ENCODE measurements around the gene SLC24A3. TPM values are rescaled to one million over a fixed set of nuclear protein-coding genes. Genes with fewer than 3 reads are reported as not detected.
"Not testable (repeated sequence)": the region's sequence is repeated elsewhere in the genome, so short reads cannot be mapped to it uniquely, and the experiment has no call there.

Gene SLC24A3
- total RNA-seq, 1 experiment from 2014 or later = not detected

- ChIA-PET POLR2A (no interaction called here), CTCF (no interaction called here)
- Histone ChIP-seq H3K4me3 (ENCODE audit: low read depth in 2 of 2, low read length in 2 of 2) (no peak overlapping the region), H3K4me1 (ENCODE audit: control insufficient read depth, insufficient read depth, low read length) (no peaks in the 10 kb centered on the region), H3K36me3 (ENCODE audit: control insufficient read depth, insufficient read depth, low read length) (no peaks in the 10 kb centered on the region), H3K9me3 (ENCODE audit: control insufficient read depth, insufficient read depth, low read depth, low read length) (no peaks in the 10 kb centered on the region), H3K27ac (ENCODE audit: low read length) (no peak overlapping the region), H3K27me3 (ENCODE audit: control insufficient read depth, insufficient read depth, low read length) (peaks cover 5% of the 10 kb centered on the region)
- ATAC-seq (no peak), DNase-seq (ENCODE audit: low read depth, low spot score) (no peak)
- in situ Hi-C loops (cut with HindIII; ENCODE audit: low pct_unique_long_range_greater_than_20kb, low sequenced_read_pairs) = no loop called here
- BruUV-seq (replicated peaks) = no TSS peak
- TF ChIP-seq POLR2AphosphoS5 (IDR thresholded peaks at IDR 0.05; ENCODE audit: low read depth, low read length) (no peak), TCF7L2 (IDR thresholded peaks at IDR 0.05; ENCODE audit: low read depth, low read length) (no peak), CTCF (IDR thresholded peaks at IDR 0.05) (no peak), SIN3A (IDR thresholded peaks at IDR 0.05; ENCODE audit: borderline replicate concordance, insufficient read depth, low read depth, low read length) (no peak)
- TF ChIP-seq, protein P1, sequence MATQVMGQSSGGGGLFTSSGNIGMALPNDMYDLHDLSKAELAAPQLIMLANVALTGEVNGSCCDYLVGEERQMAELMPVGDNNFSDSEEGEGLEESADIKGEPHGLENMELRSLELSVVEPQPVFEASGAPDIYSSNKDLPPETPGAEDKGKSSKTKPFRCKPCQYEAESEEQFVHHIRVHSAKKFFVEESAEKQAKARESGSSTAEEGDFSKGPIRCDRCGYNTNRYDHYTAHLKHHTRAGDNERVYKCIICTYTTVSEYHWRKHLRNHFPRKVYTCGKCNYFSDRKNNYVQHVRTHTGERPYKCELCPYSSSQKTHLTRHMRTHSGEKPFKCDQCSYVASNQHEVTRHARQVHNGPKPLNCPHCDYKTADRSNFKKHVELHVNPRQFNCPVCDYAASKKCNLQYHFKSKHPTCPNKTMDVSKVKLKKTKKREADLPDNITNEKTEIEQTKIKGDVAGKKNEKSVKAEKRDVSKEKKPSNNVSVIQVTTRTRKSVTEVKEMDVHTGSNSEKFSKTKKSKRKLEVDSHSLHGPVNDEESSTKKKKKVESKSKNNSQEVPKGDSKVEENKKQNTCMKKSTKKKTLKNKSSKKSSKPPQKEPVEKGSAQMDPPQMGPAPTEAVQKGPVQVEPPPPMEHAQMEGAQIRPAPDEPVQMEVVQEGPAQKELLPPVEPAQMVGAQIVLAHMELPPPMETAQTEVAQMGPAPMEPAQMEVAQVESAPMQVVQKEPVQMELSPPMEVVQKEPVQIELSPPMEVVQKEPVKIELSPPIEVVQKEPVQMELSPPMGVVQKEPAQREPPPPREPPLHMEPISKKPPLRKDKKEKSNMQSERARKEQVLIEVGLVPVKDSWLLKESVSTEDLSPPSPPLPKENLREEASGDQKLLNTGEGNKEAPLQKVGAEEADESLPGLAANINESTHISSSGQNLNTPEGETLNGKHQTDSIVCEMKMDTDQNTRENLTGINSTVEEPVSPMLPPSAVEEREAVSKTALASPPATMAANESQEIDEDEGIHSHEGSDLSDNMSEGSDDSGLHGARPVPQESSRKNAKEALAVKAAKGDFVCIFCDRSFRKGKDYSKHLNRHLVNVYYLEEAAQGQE (IDR thresholded peaks at IDR 0.05; ENCODE audit: insufficient read depth in 1 of 2, low read depth in 2 of 2, low read length in 1 of 2) = no peak
- intact Hi-C loops (cut with micrococcal nuclease; ENCODE audit: unreplicated experiment) = no loop called here
Observed at GRCh38 chr20:19677336-19677735, 464.9 kb downstream of the SLC24A3 start.

DNA sequence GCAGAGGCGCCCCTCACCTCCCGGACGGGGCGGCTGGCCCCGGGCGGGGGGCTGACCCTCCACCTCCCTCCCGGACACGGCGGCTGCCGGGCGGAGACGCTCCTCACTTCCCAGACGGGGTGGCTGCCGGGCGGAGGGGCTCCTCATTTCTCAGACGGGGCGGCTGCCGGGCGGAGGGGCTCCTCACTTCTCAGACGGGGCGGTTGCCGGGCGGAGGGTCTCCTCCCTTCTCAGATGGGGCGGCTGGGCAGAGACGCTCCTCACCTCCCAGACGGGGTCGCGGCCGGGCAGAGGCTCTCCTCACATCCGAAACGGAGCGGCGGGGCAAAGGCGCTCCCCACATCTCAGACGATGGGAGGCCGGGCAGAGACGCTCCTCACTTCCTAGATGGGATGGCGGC lies 466.1 kb downstream of the SLC24A3 start:
- ATAC-seq; H3K4me1 ChIP-seq (ENCODE audit: control insufficient read depth, insufficient read depth, low read length); intact Hi-C loops (cut with micrococcal nuclease; ENCODE audit: unreplicated experiment); POLR2A ChIA-PET; H3K27ac ChIP-seq (ENCODE audit: low read length); H3K9me3 ChIP-seq (ENCODE audit: control insufficient read depth, insufficient read depth, low read depth, low read length); CTCF ChIA-PET; BruUV-seq (replicated peaks); DNase-seq (ENCODE audit: low read depth, low spot score); H3K27me3 ChIP-seq (ENCODE audit: control insufficient read depth, insufficient read depth, low read length); H3K4me3 ChIP-seq (ENCODE audit: low read depth in 2 of 2, low read length in 2 of 2); H3K36me3 ChIP-seq (ENCODE audit: control insufficient read depth, insufficient read depth, low read length); in situ Hi-C loops (cut with HindIII; ENCODE audit: low pct_unique_long_range_greater_than_20kb, low sequenced_read_pairs): not testable (repeated sequence)

DNA sequence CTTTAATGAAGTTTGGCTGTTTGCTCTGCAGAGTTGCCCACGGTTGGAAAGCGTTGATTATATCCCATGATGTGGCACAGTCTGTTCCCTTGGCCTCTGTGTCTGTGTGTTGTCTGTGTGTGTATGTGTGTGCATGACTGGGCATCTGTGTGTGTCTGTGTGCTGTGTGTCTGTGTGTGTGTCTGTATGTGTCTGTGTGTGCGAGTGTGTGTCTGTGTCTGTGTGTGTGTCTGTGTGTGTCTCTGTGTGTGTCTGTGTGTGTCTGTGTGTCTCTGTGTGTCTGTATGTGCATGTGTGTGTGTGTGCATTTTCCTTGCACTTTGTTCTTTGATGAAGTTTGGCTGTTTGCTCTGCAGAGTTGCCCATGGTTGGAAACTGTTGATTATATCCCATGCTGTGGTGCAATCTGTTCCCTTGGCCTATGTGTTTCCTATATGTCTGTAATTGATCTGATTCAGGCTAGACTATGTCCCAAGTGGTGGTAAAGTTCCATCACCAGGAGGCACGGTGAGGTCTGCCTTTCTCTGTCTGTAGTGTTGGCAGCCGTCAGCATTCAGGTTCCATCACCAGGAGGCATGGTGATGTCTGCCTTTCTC lies 467.6 kb downstream of the SLC24A3 start:
- ATAC-seq (no peak), DNase-seq (ENCODE audit: low read depth, low spot score) (no peak)
- no peak overlapping the region for H3K27ac ChIP-seq (ENCODE audit: low read length)
- no peaks in the 10 kb centered on the region for H3K27me3 ChIP-seq (ENCODE audit: control insufficient read depth, insufficient read depth, low read length)
- H3K4me3 ChIP-seq (ENCODE audit: low read depth in 2 of 2, low read length in 2 of 2) = no peak overlapping the region
- H3K4me1 ChIP-seq (ENCODE audit: control insufficient read depth, insufficient read depth, low read length) = no peaks in the 10 kb centered on the region
- POLR2A ChIA-PET = no interaction called here
- in situ Hi-C loops (cut with HindIII; ENCODE audit: low pct_unique_long_range_greater_than_20kb, low sequenced_read_pairs) = no loop called here
- H3K36me3 ChIP-seq (ENCODE audit: control insufficient read depth, insufficient read depth, low read length) = no peaks in the 10 kb centered on the region
- no peaks in the 10 kb centered on the region for H3K9me3 ChIP-seq (ENCODE audit: control insufficient read depth, insufficient read depth, low read depth, low read length)
- BruUV-seq (replicated peaks) = no TSS peak
- TF ChIP-seq SIN3A (IDR thresholded peaks at IDR 0.05; ENCODE audit: borderline replicate concordance, insufficient read depth, low read depth, low read length) (no peak), CTCF (IDR thresholded peaks at IDR 0.05) (no peak), POLR2AphosphoS5 (IDR thresholded peaks at IDR 0.05; ENCODE audit: low read depth, low read length) (no peak), TCF7L2 (IDR thresholded peaks at IDR 0.05; ENCODE audit: low read depth, low read length) (no peak)
- TF ChIP-seq, protein P1 (IDR thresholded peaks at IDR 0.05; ENCODE audit: insufficient read depth in 1 of 2, low read depth in 2 of 2, low read length in 1 of 2) = no peak
- intact Hi-C loops (cut with micrococcal nuclease; ENCODE audit: unreplicated experiment) = no loop called here
- CTCF ChIA-PET = no interaction called here

Measured in Panc1 (cell line).